KOPT-K1 (cell line): ENCODE data around the gene SERINC5.
A peak's percentile ranks its signal among the peaks of the same experiment; 100 is the strongest.
"Not testable (repeated sequence)": the region's sequence is repeated elsewhere in the genome, so short reads cannot be mapped to it uniquely, and the experiment has no call there.

Source experiments
- H3K27ac ChIP-seq: fragments of 200-600 bp; sonication (generic); 2 replicates; pipeline ENCODE4 v1.5.1; 2016; ENCODE audit warnings: antibody characterized with exemption, mild to moderate bottlenecking, low read depth, low read length; ENCODE audit not compliant: poor library complexity, severe bottlenecking
- H3K36me3 ChIP-seq: fragments of 200-600 bp; sonication (generic); 2 replicates; pipeline ENCODE4 v1.5.1; 2017; ENCODE audit warnings: antibody characterized with exemption, mild to moderate bottlenecking, low read length, moderate library complexity; ENCODE audit not compliant: insufficient read depth
- H3K9me3 ChIP-seq: fragments of 200-600 bp; sonication (generic); 2 replicates; pipeline ENCODE4 v1.5.1; 2017; ENCODE audit warnings: antibody characterized with exemption, low read length, mild to moderate bottlenecking; ENCODE audit not compliant: insufficient read depth, poor library complexity, severe bottlenecking

The SERINC5 gene

DNA sequence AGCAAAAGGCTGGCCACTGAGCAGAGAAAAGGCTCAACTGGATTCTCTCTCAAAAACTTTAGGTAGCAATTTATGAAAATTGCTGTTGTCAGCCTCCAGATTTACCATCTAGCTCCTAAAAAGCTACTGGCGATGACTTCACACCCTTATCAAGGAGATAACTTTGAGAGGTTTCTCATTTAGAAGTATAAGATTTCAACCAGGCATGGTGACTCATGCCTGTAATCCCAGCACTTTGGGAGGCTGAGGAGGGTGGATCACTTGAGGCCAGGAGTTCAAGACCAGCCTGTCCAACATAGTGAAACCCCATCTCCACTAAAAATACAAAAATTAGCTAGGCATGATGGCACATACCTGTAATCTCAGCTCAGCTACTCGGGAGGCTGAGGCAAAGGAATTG is 14.7 kb upstream of the SERINC5 start:
- H3K27ac ChIP-seq, result peak overlapping the region; percentile 71
- H3K36me3 ChIP-seq, H3K9me3 ChIP-seq: not testable (repeated sequence)

- no peaks in the 10 kb centered on the region for H3K36me3 ChIP-seq
- H3K9me3 ChIP-seq, result no peaks in the 10 kb centered on the region
- H3K27ac ChIP-seq, result peak overlapping the region; percentile 71
Observed at GRCh38 chr5:80269991-80270438, 14.2 kb upstream of the SERINC5 start.

DNA sequence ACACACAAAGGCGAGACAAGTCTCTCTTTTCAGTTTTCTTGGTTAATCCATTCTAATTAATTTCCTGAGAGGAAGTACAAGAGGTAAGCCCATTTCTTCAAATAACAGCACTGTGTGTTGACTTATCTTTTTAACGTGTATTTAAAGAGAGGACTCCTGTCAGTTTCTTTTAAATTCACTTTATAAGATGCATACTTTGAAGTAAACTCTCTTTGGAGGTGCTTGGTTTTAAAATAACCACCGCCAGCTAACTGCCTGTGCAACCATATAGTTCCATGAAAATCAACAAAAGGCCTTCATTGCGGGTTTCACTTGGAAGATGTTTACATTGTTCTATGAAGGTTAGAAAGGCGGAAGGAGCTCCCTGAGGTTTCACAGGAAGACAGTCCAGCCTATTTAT is 13.1 kb upstream of the SERINC5 start:
- H3K27ac ChIP-seq, result peak overlapping the region; percentile 71
- H3K36me3 ChIP-seq, result no peaks in the 10 kb centered on the region
- no peaks in the 10 kb centered on the region for H3K9me3 ChIP-seq

GRCh38 chr5:80266566-80266965 is 10.7 kb upstream of the SERINC5 start:
- Histone ChIP-seq H3K36me3 (no peaks in the 10 kb centered on the region), H3K27ac (no peak overlapping the region), H3K9me3 (no peaks in the 10 kb centered on the region)

DNA sequence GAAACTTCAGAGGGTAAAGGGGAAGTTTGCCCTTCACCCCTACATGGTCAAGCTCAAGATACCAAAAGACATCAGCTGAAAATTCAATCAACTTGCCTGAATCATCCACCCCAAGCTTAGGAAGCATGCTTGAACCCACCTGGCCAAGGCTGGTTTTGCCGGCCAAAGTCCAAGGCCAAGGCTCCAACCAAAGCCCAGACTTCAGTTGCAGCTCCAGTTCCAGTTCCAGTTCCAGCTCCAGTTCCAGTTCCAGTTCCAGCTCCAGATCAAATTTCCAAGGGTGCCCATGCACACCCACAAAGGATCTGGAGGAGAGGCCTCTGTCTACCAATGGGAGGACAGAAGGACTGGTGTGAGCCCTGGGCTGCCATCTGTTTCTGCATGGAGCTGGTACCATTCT is 4.6 kb upstream of the SERINC5 start:
- Histone ChIP-seq H3K9me3 (no peaks in the 10 kb centered on the region), H3K27ac (no peak overlapping the region), H3K36me3 (no peaks in the 10 kb centered on the region)

DNA sequence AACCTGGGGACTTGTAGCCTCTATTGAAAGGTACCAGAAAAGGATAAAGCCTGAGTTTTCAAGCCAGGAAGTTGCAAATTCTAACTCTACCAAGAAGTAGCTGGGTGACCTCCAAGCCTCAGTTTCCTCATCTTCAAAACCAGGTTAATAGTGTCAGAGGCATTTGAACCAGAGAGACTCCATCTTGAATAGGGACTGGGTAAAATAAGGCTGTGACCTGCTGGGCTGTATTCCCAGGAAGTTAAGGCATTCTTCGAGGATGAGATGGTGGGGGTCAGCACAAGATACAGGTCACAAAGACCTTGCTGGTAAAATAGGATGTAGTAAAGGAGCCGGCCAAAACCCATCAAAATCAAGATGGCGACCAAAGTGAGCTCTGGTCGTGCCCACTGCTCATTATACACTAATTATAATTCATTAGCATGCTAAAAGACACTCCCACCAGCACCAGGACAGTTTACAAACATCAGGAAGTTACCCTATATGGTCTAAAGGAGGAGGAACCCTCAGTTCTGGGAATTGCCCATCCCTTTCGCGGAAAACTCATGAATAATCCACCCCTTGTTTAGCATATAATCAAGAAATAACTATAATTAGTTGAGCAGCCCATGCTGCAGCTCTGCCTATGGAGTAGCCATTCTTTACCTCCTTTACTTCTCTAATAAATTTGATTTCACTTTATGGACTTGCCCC is 3.8 kb upstream of the SERINC5 start:
- Histone ChIP-seq H3K27ac (no peak overlapping the region), H3K36me3 (no peaks in the 10 kb centered on the region), H3K9me3 (no peaks in the 10 kb centered on the region)

- Histone ChIP-seq H3K27ac (peak overlapping the region; percentile 89), H3K36me3 (peaks cover 27% of the 10 kb centered on the region; the same call in 1 of the 2 replicates), H3K9me3 (no peaks in the 10 kb centered on the region)
Observed at GRCh38 chr5:80255431-80255810, 427 bp downstream of the SERINC5 start.

- Histone ChIP-seq H3K36me3 (peaks cover 32% of the 10 kb centered on the region), H3K27ac (peak overlapping the region; percentile 89), H3K9me3 (no peaks in the 10 kb centered on the region)
Observed at GRCh38 chr5:80254767-80255430, 949 bp downstream of the SERINC5 start.

GRCh38 chr5:80251636-80252035 is 4.2 kb downstream of the SERINC5 start:
- Histone ChIP-seq H3K36me3 (peaks cover 54% of the 10 kb centered on the region), H3K27ac (no peak overlapping the region), H3K9me3 (no peaks in the 10 kb centered on the region)

GRCh38 chr5:80250801-80251200 is 5.0 kb downstream of the SERINC5 start:
- Histone ChIP-seq H3K9me3 (no peaks in the 10 kb centered on the region), H3K36me3 (peaks cover 54% of the 10 kb centered on the region), H3K27ac (no peak overlapping the region)

- no peak overlapping the region for H3K27ac ChIP-seq
- peaks cover under 1% of the 10 kb centered on the region for H3K9me3 ChIP-seq
- peaks cover 58% of the 10 kb centered on the region for H3K36me3 ChIP-seq
Observed at GRCh38 chr5:80249901-80250300, 5.9 kb downstream of the SERINC5 start.

DNA sequence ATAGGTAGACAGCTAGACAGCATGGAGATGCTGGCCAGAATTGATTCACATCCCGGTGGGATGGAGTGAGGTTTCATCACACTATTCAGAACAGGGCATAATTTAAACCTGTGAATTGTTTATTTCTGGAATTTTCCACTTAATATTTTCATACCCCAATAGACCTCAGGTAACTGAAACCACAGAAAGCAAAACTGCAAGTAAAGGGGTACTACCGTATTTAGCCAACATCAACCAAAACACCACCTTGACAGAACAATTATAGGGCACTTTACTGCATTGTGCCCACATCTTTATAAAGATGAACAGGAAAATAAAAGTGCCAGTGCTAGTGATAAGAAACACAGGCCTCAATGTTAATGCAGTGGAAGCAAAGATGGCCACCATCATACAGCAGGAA is 7.5 kb downstream of the SERINC5 start:
- no peak overlapping the region for H3K27ac ChIP-seq
- H3K36me3 ChIP-seq, result peaks cover 70% of the 10 kb centered on the region
- peaks cover 15% of the 10 kb centered on the region for H3K9me3 ChIP-seq

- Histone ChIP-seq H3K9me3 (peaks cover 27% of the 10 kb centered on the region), H3K36me3 (peaks cover 72% of the 10 kb centered on the region), H3K27ac (peak overlapping the region; percentile 19)
Observed at GRCh38 chr5:80246995-80247729, 8.7 kb downstream of the SERINC5 start.

- no peak overlapping the region for H3K27ac ChIP-seq
- H3K36me3 ChIP-seq, result peaks cover 76% of the 10 kb centered on the region
- peaks cover 35% of the 10 kb centered on the region for H3K9me3 ChIP-seq
Observed at GRCh38 chr5:80246001-80246758, 9.7 kb downstream of the SERINC5 start.

- Histone ChIP-seq H3K9me3 (peaks cover 35% of the 10 kb centered on the region), H3K36me3 (peaks cover 62% of the 10 kb centered on the region), H3K27ac (no peak overlapping the region)
Observed at GRCh38 chr5:80243567-80243966, 12.3 kb downstream of the SERINC5 start.
